ENCODE measurements around the gene TMEM250. TPM values are rescaled to one million over a fixed set of nuclear protein-coding genes. Genes with fewer than 3 reads are reported as not detected.

TMEM250 gene, protein sequence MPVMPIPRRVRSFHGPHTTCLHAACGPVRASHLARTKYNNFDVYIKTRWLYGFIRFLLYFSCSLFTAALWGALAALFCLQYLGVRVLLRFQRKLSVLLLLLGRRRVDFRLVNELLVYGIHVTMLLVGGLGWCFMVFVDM
- 32.6 to 51.5 TPM (median 44.6 TPM) in 5 replicates for total RNA-seq (2022; extraction: Qiagen RNA extraction; ENCODE audit: low read depth)

DNA sequence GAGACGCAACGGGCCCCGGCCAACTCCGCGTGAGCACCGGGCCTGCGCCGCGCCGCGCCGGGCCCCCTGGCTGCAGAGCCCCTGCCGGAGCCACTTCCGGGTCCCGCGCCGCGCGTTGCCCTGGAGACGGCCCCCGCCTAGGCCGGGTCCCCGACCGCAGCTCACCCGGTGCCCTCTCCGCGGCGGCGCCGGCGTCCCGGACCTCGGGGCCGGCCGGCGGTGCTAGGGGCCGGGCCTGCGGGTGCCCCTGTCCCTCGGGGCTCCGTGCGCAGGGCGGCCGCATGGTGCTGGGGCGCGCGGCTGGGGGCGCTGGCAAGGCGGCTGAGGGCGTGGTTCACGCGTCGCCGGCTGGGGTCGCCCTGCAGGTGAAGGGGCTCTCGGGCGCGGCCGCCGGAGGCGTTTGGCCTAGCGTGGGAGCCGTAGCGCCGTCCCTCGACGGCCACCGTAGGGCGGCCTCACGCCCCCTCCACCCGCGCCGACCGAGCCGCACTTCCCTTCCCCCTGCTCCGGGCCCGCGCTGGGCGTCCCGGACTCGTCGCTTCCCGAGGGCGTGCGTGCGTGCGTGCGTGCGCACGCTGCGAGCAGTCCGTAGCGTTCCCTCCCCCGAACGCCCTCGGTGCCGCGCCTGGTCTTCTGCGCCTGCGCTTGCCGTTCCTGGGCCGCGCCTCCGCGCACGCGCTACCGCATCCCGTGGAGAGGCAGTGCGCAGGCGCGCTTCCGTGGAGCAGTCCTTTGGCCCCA lies at the start of gene TMEM250:
TSS of gene TMEM250 (minus strand) at position 556 of the 741 bp plus-strand sequence. CDS start 1,975 bp downstream, outside the sequence.

DNA sequence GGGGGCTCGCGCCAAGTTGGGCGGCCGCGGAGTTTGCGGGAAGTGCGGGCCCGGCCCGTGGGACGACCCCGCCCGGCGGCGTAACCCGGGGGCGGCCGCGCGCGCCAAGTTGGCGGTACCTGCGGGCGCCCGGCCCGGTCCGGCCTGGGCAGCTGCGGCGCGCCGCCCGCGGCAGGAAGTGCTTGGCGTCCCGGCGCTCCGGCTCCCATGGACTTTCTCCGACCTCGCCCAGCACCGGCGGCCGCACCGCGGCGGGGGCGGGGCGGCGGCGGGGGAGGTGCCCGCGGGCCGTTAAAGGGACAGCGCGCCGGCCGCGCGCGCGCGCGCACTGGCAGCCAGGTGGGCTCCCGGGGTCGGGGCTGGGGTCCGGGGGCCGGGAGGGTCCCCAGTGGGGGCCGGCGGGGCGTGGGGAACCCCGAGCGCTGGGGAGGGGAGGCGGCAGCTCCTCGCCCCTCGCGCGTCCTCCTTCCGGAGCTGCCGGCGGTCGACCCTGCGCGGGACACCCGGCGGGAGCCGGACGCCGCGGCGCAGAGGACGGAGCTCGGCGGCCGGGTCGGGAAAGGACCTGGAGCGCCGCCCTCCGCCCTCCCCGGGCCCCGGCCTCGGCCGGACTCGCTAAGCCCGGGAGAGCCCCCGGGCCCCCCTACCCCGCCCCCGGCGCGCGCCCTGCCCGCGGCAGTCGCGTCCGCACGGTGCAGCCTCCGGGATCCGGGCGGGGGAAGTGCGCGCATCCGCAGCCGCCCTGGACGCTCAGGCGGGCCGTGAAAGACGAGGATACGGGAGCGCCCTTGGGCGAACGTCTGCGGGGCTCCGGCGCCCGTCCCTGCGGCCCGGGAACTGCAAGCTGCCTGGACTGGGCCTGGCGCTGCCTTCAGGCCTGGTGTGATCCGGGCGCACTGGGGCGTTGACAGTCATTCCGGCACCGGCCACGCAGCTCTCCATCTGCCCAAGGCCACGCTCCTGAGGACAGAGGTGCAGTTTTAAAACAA lies 23.3 kb downstream of the TMEM250 start, which contains the start of gene NACC2:
TSS of gene NACC2 (minus strand) at position 220 of the 989 bp plus-strand sequence. CDS start 44,768 bp downstream, outside the sequence.

Other genes starting within 250 kb of the TMEM250 start
- gene CAMSAP1, start 211.3 kb downstream of the TMEM250 start, total RNA-seq (2022; extraction: Qiagen RNA extraction; ENCODE audit: low read depth): 18.5 to 24.4 TPM (median 23.2 TPM) in 5 replicates
- 29.5 to 36.6 TPM (median 36.5 TPM) in 5 replicates for gene UBAC1, start 157.5 kb downstream of the TMEM250 start, total RNA-seq (2022; extraction: Qiagen RNA extraction; ENCODE audit: low read depth)
- gene NACC2, start 23.6 kb downstream of the TMEM250 start, total RNA-seq (2022; extraction: Qiagen RNA extraction; ENCODE audit: low read depth): 21.4 to 31.4 TPM (median 30.0 TPM) in 5 replicates
- gene LHX3, start 86.3 kb upstream of the TMEM250 start, total RNA-seq (2022; extraction: Qiagen RNA extraction; ENCODE audit: low read depth): 0.07 to 0.14 TPM (median 0.11 TPM) in 4 of 5 replicates, not detected in the other
- 24.9 to 31.0 TPM (median 28.7 TPM) in 5 replicates for gene QSOX2, start 126.9 kb upstream of the TMEM250 start, total RNA-seq (2022; extraction: Qiagen RNA extraction; ENCODE audit: low read depth)
- gene CCDC187, start 185.2 kb upstream of the TMEM250 start, total RNA-seq (2022; extraction: Qiagen RNA extraction; ENCODE audit: low read depth): 0.01 to 0.03 TPM (median 0.01 TPM) in 3 of 5 replicates, not detected in the others
- 8.4 to 13.6 TPM (median 10.7 TPM) in 5 replicates for gene GPSM1, start 208.7 kb upstream of the TMEM250 start, total RNA-seq (2022; extraction: Qiagen RNA extraction; ENCODE audit: low read depth)
- 23.0 to 44.2 TPM (median 39.4 TPM) in 5 replicates for gene DNLZ, start 244.9 kb upstream of the TMEM250 start, total RNA-seq (2022; extraction: Qiagen RNA extraction; ENCODE audit: low read depth)